Glutamatergic neuron (in vitro differentiated cells): ENCODE results near the gene MRI1. TPM values are rescaled to one million over a fixed set of nuclear protein-coding genes. Genes with fewer than 3 reads are reported as not detected.

ENCODE experiments used
- DNase-seq: peaks from one replicate; pipeline ENCODE4 v3.0.0; 2022
- H3K27ac Mint-ChIP-seq: one replicate; pipeline ENCODE4 v1.8.0; 2020; ENCODE audit warnings: mild to moderate bottlenecking, mixed read lengths, inconsistent platforms; ENCODE audit not compliant: unreplicated experiment
- H3K27me3 Mint-ChIP-seq: one replicate; pipeline ENCODE4 v1.8.0; 2020; ENCODE audit warnings: mild to moderate bottlenecking, moderate library complexity, mixed read lengths, inconsistent platforms; ENCODE audit not compliant: unreplicated experiment
- H3K36me3 Mint-ChIP-seq: one replicate; pipeline ENCODE4 v1.8.0; 2020; ENCODE audit warnings: mild to moderate bottlenecking, mixed read lengths, inconsistent platforms; ENCODE audit not compliant: unreplicated experiment
- H3K4me1 Mint-ChIP-seq: one replicate; pipeline ENCODE4 v1.8.0; 2020; ENCODE audit warnings: mild to moderate bottlenecking, low read depth, mixed read lengths, inconsistent platforms; ENCODE audit not compliant: unreplicated experiment
- H3K4me3 Mint-ChIP-seq: one replicate; pipeline ENCODE4 v1.8.0; 2020; ENCODE audit warnings: mild to moderate bottlenecking, mixed read lengths, inconsistent platforms; ENCODE audit not compliant: unreplicated experiment
- H3K9me3 Mint-ChIP-seq: one replicate; pipeline ENCODE4 v1.8.0; 2020; ENCODE audit warnings: mild to moderate bottlenecking, moderate library complexity, mixed read lengths, inconsistent platforms; ENCODE audit not compliant: unreplicated experiment
- total RNA-seq: library from RNA; stranded (reverse); fragmentation: NEBNext Ultra II Directional; extraction: Animal tissue kit (Norgen Biotek cat#: 25700); gene quantifications from one replicate; pipeline ENCODE4 v1.2.1, GENCODE V29; 2021; ENCODE audit not compliant: unreplicated experiment
- TF ChIP-seq, protein P1 (sequence below): fragments of 200-600 bp; sonication (generic); IDR thresholded peaks from one replicate; pipeline ENCODE4 v1.5.0; 2021; ENCODE audit not compliant: partially characterized antibody, unreplicated experiment

Gene MRI1
- total RNA-seq, 1 donor from 2014 or later, result 21.9 TPM

DNA sequence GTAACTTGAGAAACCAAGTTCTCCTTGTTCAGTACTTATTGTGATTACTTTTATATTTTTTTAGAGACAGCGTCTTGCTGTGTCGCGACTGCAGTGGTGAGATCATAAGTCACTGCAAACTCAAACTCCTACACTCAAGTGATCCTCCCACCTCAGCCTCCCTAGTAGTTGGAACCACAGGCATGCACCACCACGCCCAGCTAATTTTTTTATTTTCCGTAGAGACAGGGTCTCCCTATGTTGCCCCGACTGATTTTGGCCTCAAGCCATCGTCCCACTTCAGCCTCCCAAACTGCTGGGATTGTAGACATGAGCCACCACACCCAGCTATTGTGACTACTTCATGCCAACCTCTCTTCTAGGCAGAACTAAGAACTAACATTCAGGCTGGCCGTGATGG, 18.2 kb downstream of the MRI1 start:
- Mint-ChIP-seq H3K9me3 (peaks cover 2% of the 10 kb centered on the region), H3K4me3 (no peak overlapping the region), H3K27ac (no peak overlapping the region), H3K4me1 (no peaks in the 10 kb centered on the region), H3K27me3 (peaks cover under 1% of the 10 kb centered on the region), H3K36me3 (no peaks in the 10 kb centered on the region)
- TF ChIP-seq, protein P1, sequence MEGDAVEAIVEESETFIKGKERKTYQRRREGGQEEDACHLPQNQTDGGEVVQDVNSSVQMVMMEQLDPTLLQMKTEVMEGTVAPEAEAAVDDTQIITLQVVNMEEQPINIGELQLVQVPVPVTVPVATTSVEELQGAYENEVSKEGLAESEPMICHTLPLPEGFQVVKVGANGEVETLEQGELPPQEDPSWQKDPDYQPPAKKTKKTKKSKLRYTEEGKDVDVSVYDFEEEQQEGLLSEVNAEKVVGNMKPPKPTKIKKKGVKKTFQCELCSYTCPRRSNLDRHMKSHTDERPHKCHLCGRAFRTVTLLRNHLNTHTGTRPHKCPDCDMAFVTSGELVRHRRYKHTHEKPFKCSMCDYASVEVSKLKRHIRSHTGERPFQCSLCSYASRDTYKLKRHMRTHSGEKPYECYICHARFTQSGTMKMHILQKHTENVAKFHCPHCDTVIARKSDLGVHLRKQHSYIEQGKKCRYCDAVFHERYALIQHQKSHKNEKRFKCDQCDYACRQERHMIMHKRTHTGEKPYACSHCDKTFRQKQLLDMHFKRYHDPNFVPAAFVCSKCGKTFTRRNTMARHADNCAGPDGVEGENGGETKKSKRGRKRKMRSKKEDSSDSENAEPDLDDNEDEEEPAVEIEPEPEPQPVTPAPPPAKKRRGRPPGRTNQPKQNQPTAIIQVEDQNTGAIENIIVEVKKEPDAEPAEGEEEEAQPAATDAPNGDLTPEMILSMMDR, result no peak
- DNase-seq, result no peak

DNA sequence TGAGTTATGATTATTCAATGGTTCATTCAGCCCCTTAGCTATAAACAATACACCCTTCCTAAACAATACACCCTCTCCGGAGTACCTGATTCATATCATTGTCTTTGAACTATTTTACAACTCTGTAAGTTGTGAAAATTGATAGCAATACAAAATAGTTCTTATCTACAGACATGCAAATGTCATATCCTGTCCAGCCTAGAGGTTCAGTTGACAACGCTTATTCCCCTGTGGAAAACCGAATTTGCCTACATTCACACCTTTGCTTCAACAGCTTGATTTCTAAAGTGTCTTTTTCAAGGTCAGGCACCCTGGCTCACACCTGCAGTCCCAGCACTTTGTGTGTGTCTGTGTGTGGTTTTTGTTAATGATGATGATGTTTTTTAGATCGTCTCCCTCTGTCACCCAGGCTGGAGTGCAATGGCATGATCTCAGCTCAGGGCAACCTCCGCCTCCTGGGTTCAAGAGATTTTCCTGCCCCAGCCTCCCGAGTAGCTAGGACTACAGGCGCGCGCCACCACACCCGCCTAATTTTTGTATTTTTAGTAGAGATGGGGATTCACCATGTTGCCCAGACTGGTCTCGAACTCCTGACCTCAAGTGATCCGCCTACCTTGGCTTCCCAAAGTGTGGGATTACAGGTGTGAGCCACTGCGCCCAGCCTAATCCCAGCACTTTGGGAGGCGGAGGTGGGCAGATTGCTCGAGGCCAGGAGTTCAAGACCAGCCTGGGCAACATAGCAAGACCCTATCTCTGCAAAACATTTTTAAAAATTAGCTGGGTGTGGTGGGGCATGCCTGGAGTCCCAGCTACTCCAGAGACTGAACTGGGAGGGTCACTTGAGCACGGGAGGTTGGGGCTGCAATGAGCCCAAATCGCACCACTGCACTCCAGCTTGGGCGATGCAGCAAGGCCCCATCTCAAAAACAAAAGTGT, 19.5 kb downstream of the MRI1 start:
- no peak overlapping the region for H3K4me3 Mint-ChIP-seq
- no peaks in the 10 kb centered on the region for H3K9me3 Mint-ChIP-seq
- no peak for DNase-seq
- no peaks in the 10 kb centered on the region for H3K36me3 Mint-ChIP-seq
- TF ChIP-seq, protein P1, result no peak
- H3K27me3 Mint-ChIP-seq, result peaks cover 2% of the 10 kb centered on the region
- H3K27ac Mint-ChIP-seq, result no peak overlapping the region
- no peaks in the 10 kb centered on the region for H3K4me1 Mint-ChIP-seq

DNA sequence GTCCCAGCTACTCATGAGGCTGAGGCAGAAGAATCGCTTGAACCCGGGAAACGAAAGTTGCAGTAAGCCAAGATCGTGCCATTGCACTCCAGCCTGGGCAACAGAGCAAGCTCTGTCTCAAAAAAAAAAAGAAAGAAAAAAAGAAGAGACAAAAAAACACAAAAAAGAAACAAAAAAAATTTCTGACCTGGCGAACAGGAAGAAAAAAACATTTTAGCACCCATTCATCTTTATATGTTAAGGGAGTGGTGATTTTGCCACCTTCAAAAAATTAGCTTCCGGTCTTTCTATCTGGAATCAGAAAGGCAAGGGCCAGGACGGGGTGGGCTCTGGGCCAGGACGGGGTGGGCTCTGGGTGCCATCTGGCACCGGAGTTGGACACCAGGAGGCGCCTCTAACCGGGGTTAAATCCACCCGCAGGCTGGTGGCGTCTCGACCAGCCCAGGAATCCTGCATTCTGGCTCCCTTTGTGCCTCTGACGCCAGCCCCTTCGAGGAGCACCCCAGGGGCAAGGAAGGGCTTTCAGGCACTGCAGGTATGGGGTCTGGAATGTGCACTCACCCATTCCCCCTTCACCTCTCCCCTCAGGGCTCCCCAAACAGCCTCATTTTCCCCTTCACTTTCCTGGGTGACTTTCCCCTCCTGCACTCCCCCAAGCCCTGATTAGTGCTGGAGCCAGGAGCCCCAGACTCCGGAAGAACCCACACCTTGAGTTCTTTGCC, 20.6 kb downstream of the MRI1 start:
- Mint-ChIP-seq H3K9me3 (no peaks in the 10 kb centered on the region), H3K27ac (no peak overlapping the region), H3K36me3 (no peaks in the 10 kb centered on the region), H3K4me3 (no peak overlapping the region), H3K27me3 (peaks cover 2% of the 10 kb centered on the region), H3K4me1 (no peaks in the 10 kb centered on the region)
- TF ChIP-seq, protein P1, result peak; percentile 32
- DNase-seq, result peak; percentile 72

DNA sequence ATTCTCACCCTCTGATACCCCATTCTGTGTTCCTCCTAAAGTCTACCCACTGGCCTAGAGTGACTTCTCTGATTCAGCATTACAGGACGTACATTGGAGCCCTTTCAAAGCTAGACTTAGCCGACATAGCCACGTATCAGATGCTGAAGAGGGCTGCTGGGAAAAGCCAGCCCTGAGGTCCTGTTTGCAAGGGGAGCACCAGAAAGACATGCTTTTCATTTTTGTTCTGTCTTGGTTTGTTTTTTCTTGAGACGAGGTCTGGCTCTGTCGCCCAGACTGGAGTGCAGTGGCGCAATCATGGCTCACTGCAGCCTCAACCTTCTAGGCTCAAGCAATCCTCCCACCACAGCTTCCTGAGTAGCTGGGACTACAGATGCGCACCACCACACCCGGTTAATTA, 24.7 kb downstream of the MRI1 start:
- Mint-ChIP-seq H3K36me3 (no peaks in the 10 kb centered on the region), H3K9me3 (peaks cover 3% of the 10 kb centered on the region), H3K4me3 (no peak overlapping the region), H3K4me1 (peaks cover 1% of the 10 kb centered on the region), H3K27ac (no peak overlapping the region), H3K27me3 (peaks cover 4% of the 10 kb centered on the region)
- TF ChIP-seq, protein P1, result no peak
- no peak for DNase-seq
